H9 (cell line): ENCODE measurements around the gene DLG1. TPM values are rescaled to one million over a fixed set of nuclear protein-coding genes. Genes with fewer than 3 reads are reported as not detected.

Source experiments
- DNase-seq: peaks from one replicate; pipeline ENCODE4 v3.0.0-alpha.2; 2017
- H2AFZ ChIP-seq: one replicate; pipeline ENCODE4 v1.6.1; 2013; ENCODE audit warnings: mild to moderate bottlenecking, low read length, control low read depth, moderate library complexity
- H2AK5ac ChIP-seq: 2 replicates; pipeline ENCODE4 v1.6.1; 2013; ENCODE audit warnings: low read length, control low read depth, mixed read lengths; ENCODE audit not compliant: insufficient read length
- H2BK120ac ChIP-seq: one replicate; pipeline ENCODE4 v1.6.1; 2013; ENCODE audit warnings: low read depth, mild to moderate bottlenecking, low read length, control low read depth, inconsistent platforms; ENCODE audit not compliant: poor library complexity, severe bottlenecking
- H2BK12ac ChIP-seq: 2 replicates; pipeline ENCODE4 v1.6.1; 2013; ENCODE audit warnings: low read length, control low read depth, mixed read lengths, low read depth; ENCODE audit not compliant: insufficient read length
- H2BK15ac ChIP-seq: 2 replicates; pipeline ENCODE4 v1.6.1; 2013; ENCODE audit warnings: low read depth, low read length, control low read depth
- H2BK20ac ChIP-seq: one replicate; pipeline ENCODE4 v1.6.1; 2013; ENCODE audit warnings: low read depth, mild to moderate bottlenecking, low read length, control low read depth, inconsistent platforms; ENCODE audit not compliant: poor library complexity, severe bottlenecking
- H2BK5ac ChIP-seq: 2 replicates; pipeline ENCODE4 v1.6.1; 2013; ENCODE audit warnings: low read length, control low read depth, mixed read lengths; ENCODE audit not compliant: insufficient read length
- H3K14ac ChIP-seq: 2 replicates; pipeline ENCODE4 v1.6.1; 2013; ENCODE audit warnings: low read length, control low read depth; ENCODE audit not compliant: insufficient read depth
- H3K18ac ChIP-seq: 2 replicates; pipeline ENCODE4 v1.6.1; 2013; ENCODE audit warnings: low read depth, mild to moderate bottlenecking, mixed read lengths, low read length, control low read depth; ENCODE audit not compliant: insufficient read length
- H3K23ac ChIP-seq: 2 replicates; pipeline ENCODE4 v1.6.1; 2013; ENCODE audit warnings: low read length, control low read depth, mixed read lengths, low read depth; ENCODE audit not compliant: insufficient read length
- H3K23me2 ChIP-seq: 2 replicates; pipeline ENCODE4 v1.6.1; 2013; ENCODE audit warnings: low read depth, mild to moderate bottlenecking, mixed read lengths, low read length, control low read depth; ENCODE audit not compliant: insufficient read length, poor library complexity, severe bottlenecking
- H3K27ac ChIP-seq: 2 replicates; pipeline ENCODE4 v1.5.1; 2013; ENCODE audit warnings: low read length, control low read depth, mixed read lengths, low read depth; ENCODE audit not compliant: insufficient read length
- H3K27me3 ChIP-seq: 2 replicates; pipeline ENCODE4 v1.6.1; 2013; ENCODE audit warnings: low read length, control low read depth, inconsistent platforms; ENCODE audit not compliant: insufficient read depth
- H3K4ac ChIP-seq: 2 replicates; pipeline ENCODE4 v1.6.1; 2013; ENCODE audit warnings: low read depth, mild to moderate bottlenecking, control low read depth, inconsistent platforms, low read length, moderate library complexity
- H3K4me1 ChIP-seq: 2 replicates; pipeline ENCODE4 v1.6.1; 2013; ENCODE audit warnings: low read length, control low read depth, inconsistent platforms; ENCODE audit not compliant: insufficient read depth
- H3K4me2 ChIP-seq: 2 replicates; pipeline ENCODE4 v1.6.1; 2013; ENCODE audit warnings: low read length, control low read depth, mixed read lengths; ENCODE audit not compliant: insufficient read length, insufficient read depth
- H3K56ac ChIP-seq: 2 replicates; pipeline ENCODE4 v1.6.1; 2013; ENCODE audit warnings: low read depth, mild to moderate bottlenecking, mixed read lengths, low read length, control low read depth; ENCODE audit not compliant: insufficient read length
- H3K79me1 ChIP-seq: 2 replicates; pipeline ENCODE4 v1.6.1; 2013; ENCODE audit warnings: low read depth, mild to moderate bottlenecking, moderate library complexity, low read length, control low read depth, inconsistent platforms; ENCODE audit not compliant: insufficient read depth, poor library complexity, severe bottlenecking
- H3K79me2 ChIP-seq: 2 replicates; pipeline ENCODE4 v1.6.1; 2013; ENCODE audit warnings: low read length, control low read depth, inconsistent platforms; ENCODE audit not compliant: insufficient read depth
- H3K9ac ChIP-seq: 2 replicates; pipeline ENCODE4 v1.6.1; 2013; ENCODE audit warnings: low read length, control low read depth, mixed read lengths; ENCODE audit not compliant: insufficient read length; ENCODE audit errors: extremely low read depth
- H3K9me3 ChIP-seq: one replicate; pipeline ENCODE4 v1.6.1; 2013; ENCODE audit warnings: low read depth, low read length, inconsistent platforms; ENCODE audit not compliant: control insufficient read depth
- H3T11ph ChIP-seq: one replicate; pipeline ENCODE4 v1.6.1; 2013; ENCODE audit warnings: mild to moderate bottlenecking, low read length, control low read depth, inconsistent platforms
- H4K20me1 ChIP-seq: one replicate; pipeline ENCODE4 v1.6.1; 2013; ENCODE audit not compliant: control insufficient read depth, insufficient read length, insufficient read depth
- H4K5ac ChIP-seq: 2 replicates; pipeline ENCODE4 v1.6.1; 2013; ENCODE audit warnings: low read depth, mild to moderate bottlenecking, mixed read lengths, low read length, control low read depth; ENCODE audit not compliant: insufficient read length
- H4K8ac ChIP-seq: replicated peaks from 2 replicates; pipeline ENCODE4 v1.6.1; 2013; ENCODE audit warnings: low read length, control low read depth, mixed read lengths, low read depth; ENCODE audit not compliant: insufficient read length
- H4K91ac ChIP-seq: 2 replicates; pipeline ENCODE4 v1.6.1; 2013; ENCODE audit warnings: low read depth, mild to moderate bottlenecking, moderate library complexity, mixed read lengths, low read length, control low read depth; ENCODE audit not compliant: insufficient read length
- H3K27ac Mint-ChIP-seq, 3 experiments: 2 replicates in 2 of 3; 3 replicates in 1 of 3; pipeline ENCODE4 v1.8.0; 2020 to 2021; ENCODE audit warnings: mixed read lengths in 3 of 3, mild to moderate bottlenecking in 1 of 3, moderate library complexity in 1 of 3
- H3K27me3 Mint-ChIP-seq: 2 replicates; pipeline ENCODE4 v1.8.0; 2021; ENCODE audit warnings: low read depth, mild to moderate bottlenecking, moderate library complexity, mixed read lengths
- H3K36me3 Mint-ChIP-seq, 3 experiments: 2 replicates in 2 of 3; 3 replicates in 1 of 3; pipeline ENCODE4 v1.8.0; 2020 to 2021; ENCODE audit warnings: low read depth in 3 of 3, mixed read lengths in 3 of 3; ENCODE audit not compliant: insufficient read depth in 1 of 3
- H3K4me1 Mint-ChIP-seq, 2 experiments: 2 replicates each; pipeline ENCODE4 v1.8.0; 2020; ENCODE audit warnings: mixed read lengths in 2 of 2
- H3K4me3 Mint-ChIP-seq, 2 experiments: 2 replicates in 1 of 2; 3 replicates in 1 of 2; pipeline ENCODE4 v1.8.0; 2020 to 2021; ENCODE audit warnings: mild to moderate bottlenecking in 2 of 2, mixed read lengths in 2 of 2, moderate library complexity in 1 of 2
- H3K9me3 Mint-ChIP-seq, 2 experiments: 2 replicates in 1 of 2; 3 replicates in 1 of 2; pipeline ENCODE4 v1.8.0; 2020; ENCODE audit warnings: mild to moderate bottlenecking in 2 of 2, mixed read lengths in 2 of 2, moderate library complexity in 1 of 2
- total RNA-seq: library from RNA; stranded (reverse); gene quantifications from 2 replicates; pipeline ENCODE4 v1.2.1, GENCODE V29; 2021
- TF ChIP-seq, protein P1 (sequence below): fragments of 200-600 bp; sonication (generic); conservative IDR thresholded peaks from 3 replicates; pipeline ENCODE4 v1.8.0; 2021; ENCODE audit warnings: antibody characterized with exemption, mild to moderate bottlenecking

DLG1 gene
- total RNA-seq, 1 experiment from 2014 or later: 84.1 TPM

DNA sequence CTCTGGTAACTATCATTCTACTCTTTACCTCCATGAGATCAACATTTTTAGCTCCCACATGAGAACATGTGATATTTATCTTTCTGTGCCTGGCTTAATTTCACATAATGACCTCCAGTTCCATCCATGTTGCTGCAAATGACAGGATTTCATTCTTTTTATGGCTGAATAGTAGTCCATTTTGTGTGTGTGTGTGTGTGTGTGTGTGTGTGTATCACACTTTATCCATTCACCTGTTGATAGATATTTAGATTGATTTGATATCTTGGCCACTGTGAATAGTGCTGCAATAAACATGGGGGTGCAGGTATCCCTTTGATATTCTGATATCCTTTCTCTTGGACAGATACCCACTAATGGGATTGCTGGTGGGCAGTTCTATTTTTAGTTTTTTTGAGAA lies 18.3 kb downstream of the DLG1 start:
- no peak overlapping the region for H3T11ph ChIP-seq
- H3K23ac ChIP-seq: no peak overlapping the region
- H3K4ac ChIP-seq: no peak overlapping the region
- no peak overlapping the region for H2BK120ac ChIP-seq
- no peak overlapping the region for H3K4me3 Mint-ChIP-seq
- no peak overlapping the region for H2BK12ac ChIP-seq
- DNase-seq: no peak
- no peak overlapping the region for H3K56ac ChIP-seq
- no peak overlapping the region for H2AFZ ChIP-seq
- no peaks in the 10 kb centered on the region for H4K20me1 ChIP-seq
- no peak overlapping the region for H4K91ac ChIP-seq
- H3K79me2 ChIP-seq: peaks cover 2% of the 10 kb centered on the region; the same call in 1 of the 2 replicates
- no peak overlapping the region for H3K27ac ChIP-seq
- no peak overlapping the region for H3K4me2 ChIP-seq
- H3K36me3 Mint-ChIP-seq: peaks cover 21 to 43% (median 41%) of the 10 kb centered on the region in 3 experiments; a peak in 6 of 7 replicates
- H3K9ac ChIP-seq: no peak overlapping the region
- H3K27ac Mint-ChIP-seq: no peak overlapping the region; a peak in 1 of 7 replicates
- TF ChIP-seq, protein P1, sequence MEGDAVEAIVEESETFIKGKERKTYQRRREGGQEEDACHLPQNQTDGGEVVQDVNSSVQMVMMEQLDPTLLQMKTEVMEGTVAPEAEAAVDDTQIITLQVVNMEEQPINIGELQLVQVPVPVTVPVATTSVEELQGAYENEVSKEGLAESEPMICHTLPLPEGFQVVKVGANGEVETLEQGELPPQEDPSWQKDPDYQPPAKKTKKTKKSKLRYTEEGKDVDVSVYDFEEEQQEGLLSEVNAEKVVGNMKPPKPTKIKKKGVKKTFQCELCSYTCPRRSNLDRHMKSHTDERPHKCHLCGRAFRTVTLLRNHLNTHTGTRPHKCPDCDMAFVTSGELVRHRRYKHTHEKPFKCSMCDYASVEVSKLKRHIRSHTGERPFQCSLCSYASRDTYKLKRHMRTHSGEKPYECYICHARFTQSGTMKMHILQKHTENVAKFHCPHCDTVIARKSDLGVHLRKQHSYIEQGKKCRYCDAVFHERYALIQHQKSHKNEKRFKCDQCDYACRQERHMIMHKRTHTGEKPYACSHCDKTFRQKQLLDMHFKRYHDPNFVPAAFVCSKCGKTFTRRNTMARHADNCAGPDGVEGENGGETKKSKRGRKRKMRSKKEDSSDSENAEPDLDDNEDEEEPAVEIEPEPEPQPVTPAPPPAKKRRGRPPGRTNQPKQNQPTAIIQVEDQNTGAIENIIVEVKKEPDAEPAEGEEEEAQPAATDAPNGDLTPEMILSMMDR: no peak
- no peak overlapping the region for H3K14ac ChIP-seq
- H3K27me3 Mint-ChIP-seq: no peaks in the 10 kb centered on the region
- H3K18ac ChIP-seq: no peak overlapping the region
- H4K8ac ChIP-seq: no peak overlapping the region
- no peaks in the 10 kb centered on the region for H3K4me1 Mint-ChIP-seq
- H2BK5ac ChIP-seq: no peak overlapping the region
- no peaks in the 10 kb centered on the region for H3K9me3 ChIP-seq
- no peak overlapping the region for H2BK15ac ChIP-seq
- no peaks in the 10 kb centered on the region for H3K79me1 ChIP-seq
- H4K5ac ChIP-seq: no peak overlapping the region
- H3K23me2 ChIP-seq: no peaks in the 10 kb centered on the region
- no peaks in the 10 kb centered on the region for H3K9me3 Mint-ChIP-seq
- no peaks in the 10 kb centered on the region for H3K4me1 ChIP-seq
- H3K27me3 ChIP-seq: no peaks in the 10 kb centered on the region
- no peak overlapping the region for H2BK20ac ChIP-seq
- no peak overlapping the region for H2AK5ac ChIP-seq
